HEK293 (cell line): ENCODE results near the gene C17orf107.

Source experiments
- CTCF ChIA-PET: fragments of 350-600 bp; formaldehyde crosslinking; extraction: SDS; loops from one replicate; lab custom pipeline; 2021; ENCODE audit warnings: antibody characterized with exemption; lab: Yijun Ruan, JAX
- POLR2A ChIA-PET: fragments of 300-600 bp; formaldehyde crosslinking; extraction: SDS; loops from one replicate; lab custom pipeline; 2020; ENCODE audit warnings: antibody characterized with exemption, inconsistent platforms; lab: Yijun Ruan, JAX
- H3K27ac ChIP-seq: fragments of 200-500 bp; sonication (Bioruptor generic); 2 replicates; pipeline ENCODE4 v1.5.1; 2014; ENCODE audit warnings: low read depth, low read length, control low read depth, inconsistent platforms; ENCODE audit errors: extremely low read depth
- H3K36me3 ChIP-seq, 2 experiments: fragments of 200-500 bp in 1 of 2; sonication (Bioruptor generic) in 1 of 2; 1 replicate in 1 of 2; 2 replicates in 1 of 2; pipeline ENCODE4 v1.5.1; 2014 to 2017; ENCODE audit warnings: inconsistent platforms in 2 of 2, low read length in 2 of 2; ENCODE audit not compliant: control insufficient read depth in 2 of 2, insufficient read depth in 1 of 2
- H3K4me1 ChIP-seq: fragments of 200-500 bp; sonication (Bioruptor generic); 2 replicates; pipeline ENCODE4 v1.5.1; 2014; ENCODE audit warnings: mild to moderate bottlenecking, low read length, inconsistent platforms; ENCODE audit not compliant: control insufficient read depth, insufficient read depth
- H3K4me3 ChIP-seq: 2 replicates; pipeline ENCODE4 v1.5.1; 2011; ENCODE audit warnings: low read depth, mild to moderate bottlenecking, control low read depth, low read length, moderate library complexity
- H3K9me3 ChIP-seq: fragments of 200-500 bp; sonication (Bioruptor generic); 2 replicates; pipeline ENCODE4 v1.5.1; 2014; ENCODE audit warnings: low read depth, low read length, inconsistent platforms; ENCODE audit not compliant: control insufficient read depth, insufficient read depth
- BCL6B ChIP-seq: fragments of 450-650 bp; formaldehyde crosslinking; IDR thresholded peaks from 2 replicates; pipeline ENCODE4 v1.5.1; 2017; ENCODE audit warnings: missing biosample characterization, missing genetic modification characterization
- INSM2 ChIP-seq: fragments of 450-650 bp; formaldehyde crosslinking; IDR thresholded peaks from 2 replicates; pipeline ENCODE4 v1.5.1; 2016; ENCODE audit warnings: missing biosample characterization, missing genetic modification characterization
- KLF9 ChIP-seq: fragments of 450-650 bp; formaldehyde crosslinking; IDR thresholded peaks from 2 replicates; pipeline ENCODE4 v1.5.1; 2016; ENCODE audit warnings: missing biosample characterization, missing genetic modification characterization, low read depth
- MEIS1 ChIP-seq: sonication (generic); formaldehyde crosslinking; IDR thresholded peaks from 2 replicates; pipeline ENCODE4 v1.8.1; 2022; ENCODE audit warnings: missing genetic modification reagents, mild to moderate bottlenecking, borderline replicate concordance
- MZF1 ChIP-seq: fragments of 450-650 bp; formaldehyde crosslinking; IDR thresholded peaks from 2 replicates; pipeline ENCODE4 v1.5.1; 2017; ENCODE audit warnings: missing biosample characterization, missing genetic modification characterization, borderline replicate concordance
- PRDM1 ChIP-seq: fragments of 450-650 bp; formaldehyde crosslinking; IDR thresholded peaks from 2 replicates; pipeline ENCODE4; 2016; ENCODE audit warnings: missing biosample characterization, missing genetic modification characterization
- ZBTB21 ChIP-seq: fragments of 450-650 bp; formaldehyde crosslinking; IDR thresholded peaks from 2 replicates; pipeline ENCODE4 v1.5.1; 2017; ENCODE audit warnings: missing biosample characterization, missing genetic modification characterization
- ZBTB8A ChIP-seq: fragments of 450-650 bp; formaldehyde crosslinking; IDR thresholded peaks from 2 replicates; pipeline ENCODE4 v1.5.1; 2016; ENCODE audit warnings: missing biosample characterization, missing genetic modification characterization
- ZIC2 ChIP-seq: fragments of 450-650 bp; formaldehyde crosslinking; IDR thresholded peaks from 2 replicates; pipeline ENCODE4 v1.5.1; 2016; ENCODE audit warnings: missing biosample characterization, missing genetic modification characterization
- ZNF341 ChIP-seq: fragments of 450-650 bp; formaldehyde crosslinking; IDR thresholded peaks from 2 replicates; pipeline ENCODE4; 2016; ENCODE audit warnings: low read depth, missing biosample characterization, missing genetic modification characterization
- ZNF350 ChIP-seq: fragments of 450-650 bp; formaldehyde crosslinking; IDR thresholded peaks from 2 replicates; pipeline ENCODE4 v1.5.0; 2017; ENCODE audit warnings: missing biosample characterization, mild to moderate bottlenecking, missing genetic modification characterization
- ZNF600 ChIP-seq: fragments of 450-650 bp; formaldehyde crosslinking; IDR thresholded peaks from 2 replicates; pipeline ENCODE4 v1.5.1; 2016; ENCODE audit warnings: missing biosample characterization, missing genetic modification characterization
- ZNF701 ChIP-seq: fragments of 450-650 bp; formaldehyde crosslinking; IDR thresholded peaks from 2 replicates; pipeline ENCODE4 v1.5.1; 2016; ENCODE audit warnings: missing biosample characterization, missing genetic modification characterization
- ZNF837 ChIP-seq: fragments of 450-650 bp; formaldehyde crosslinking; IDR thresholded peaks from 2 replicates; pipeline ENCODE4 v1.5.1; 2016; ENCODE audit warnings: missing biosample characterization, missing genetic modification characterization
- TF ChIP-seq, protein P1 (sequence below): fragments of 450-650 bp; formaldehyde crosslinking; IDR thresholded peaks from 2 replicates; pipeline ENCODE4 v1.5.1; 2016; ENCODE audit warnings: missing biosample characterization, missing genetic modification characterization
- TF ChIP-seq, protein P2 (sequence below): fragments of 450-650 bp; formaldehyde crosslinking; IDR thresholded peaks from 2 replicates; pipeline ENCODE4 v1.5.1; 2016; ENCODE audit warnings: missing biosample characterization, missing genetic modification characterization
- TF ChIP-seq, protein P3 (sequence below): fragments of 450-650 bp; formaldehyde crosslinking; IDR thresholded peaks from 2 replicates; pipeline ENCODE4 v1.5.1; 2016; ENCODE audit warnings: missing biosample characterization, missing genetic modification characterization

C17orf107 gene

DNA sequence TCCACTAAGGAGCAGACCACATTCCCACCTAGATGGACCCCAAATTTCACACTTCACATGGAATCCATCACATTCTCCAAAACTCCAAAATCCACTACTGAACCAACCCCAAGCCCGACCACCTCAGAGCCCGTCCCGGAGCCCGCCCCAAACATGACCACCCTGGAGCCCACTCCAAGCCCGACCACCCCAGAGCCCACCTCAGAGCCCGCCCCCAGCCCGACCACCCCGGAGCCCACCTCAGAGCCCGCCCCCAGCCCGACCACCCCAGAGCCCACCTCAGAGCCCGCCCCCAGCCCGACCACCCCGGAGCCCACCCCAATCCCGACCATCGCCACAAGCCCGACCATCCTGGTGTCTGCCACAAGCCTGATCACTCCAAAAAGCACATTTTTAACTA, 34.3 kb downstream of the C17orf107 start:
- H3K27ac ChIP-seq = no peak overlapping the region
- ChIA-PET POLR2A (interaction anchor here (0.8 to 1.7 kb wide), 7 partner anchors 10 to 33 kb away, joined by 4 to 9 read pairs (median 7); partner anchors contain the start of genes PFN1 and SPAG7), CTCF (interaction anchor here (0.6 to 1.6 kb wide), 4 partner anchors 22 to 201 kb away, joined by 3 to 7 read pairs (median 4); no protein-coding TSS in a partner anchor)
- H3K4me1 ChIP-seq = peaks cover 2% of the 10 kb centered on the region
- peaks cover 14 to 57% of the 10 kb centered on the region in 2 experiments for H3K36me3 ChIP-seq
- TF ChIP-seq ZNF701 (no peak), ZBTB8A (tag by site-specific recombination) (no peak), ZNF350 (no peak), ZNF837 (tag by site-specific recombination) (no peak)
- TF ChIP-seq, protein P1, sequence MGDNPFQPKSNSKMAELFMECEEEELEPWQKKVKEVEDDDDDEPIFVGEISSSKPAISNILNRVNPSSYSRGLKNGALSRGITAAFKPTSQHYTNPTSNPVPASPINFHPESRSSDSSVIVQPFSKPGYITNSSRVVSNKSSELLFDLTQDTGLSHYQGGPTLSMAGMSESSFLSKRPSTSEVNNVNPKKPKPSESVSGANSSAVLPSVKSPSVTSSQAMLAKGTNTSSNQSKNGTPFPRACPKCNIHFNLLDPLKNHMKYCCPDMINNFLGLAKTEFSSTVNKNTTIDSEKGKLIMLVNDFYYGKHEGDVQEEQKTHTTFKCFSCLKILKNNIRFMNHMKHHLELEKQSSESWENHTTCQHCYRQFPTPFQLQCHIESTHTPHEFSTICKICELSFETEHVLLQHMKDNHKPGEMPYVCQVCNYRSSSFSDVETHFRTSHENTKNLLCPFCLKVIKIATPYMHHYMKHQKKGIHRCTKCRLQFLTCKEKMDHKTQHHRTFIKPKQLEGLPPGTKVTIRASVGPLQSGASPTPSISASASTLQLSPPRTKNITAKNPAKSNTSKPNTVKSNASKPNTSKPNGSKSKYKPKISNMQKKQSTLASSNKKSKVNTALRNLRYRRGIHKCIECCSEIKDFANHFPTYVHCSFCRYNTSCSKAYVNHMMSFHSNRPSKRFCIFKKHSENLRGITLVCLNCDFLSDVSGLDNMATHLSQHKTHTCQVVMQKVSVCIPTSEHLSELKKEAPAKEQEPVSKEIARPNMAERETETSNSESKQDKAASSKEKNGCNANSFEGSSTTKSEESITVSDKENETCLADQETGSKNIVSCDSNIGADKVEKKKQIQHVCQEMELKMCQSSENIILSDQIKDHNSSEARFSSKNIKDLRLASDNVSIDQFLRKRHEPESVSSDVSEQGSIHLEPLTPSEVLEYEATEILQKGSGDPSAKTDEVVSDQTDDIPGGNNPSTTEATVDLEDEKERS = no peak
- H3K9me3 ChIP-seq = no peaks in the 10 kb centered on the region
- no peak overlapping the region for H3K4me3 ChIP-seq

DNA sequence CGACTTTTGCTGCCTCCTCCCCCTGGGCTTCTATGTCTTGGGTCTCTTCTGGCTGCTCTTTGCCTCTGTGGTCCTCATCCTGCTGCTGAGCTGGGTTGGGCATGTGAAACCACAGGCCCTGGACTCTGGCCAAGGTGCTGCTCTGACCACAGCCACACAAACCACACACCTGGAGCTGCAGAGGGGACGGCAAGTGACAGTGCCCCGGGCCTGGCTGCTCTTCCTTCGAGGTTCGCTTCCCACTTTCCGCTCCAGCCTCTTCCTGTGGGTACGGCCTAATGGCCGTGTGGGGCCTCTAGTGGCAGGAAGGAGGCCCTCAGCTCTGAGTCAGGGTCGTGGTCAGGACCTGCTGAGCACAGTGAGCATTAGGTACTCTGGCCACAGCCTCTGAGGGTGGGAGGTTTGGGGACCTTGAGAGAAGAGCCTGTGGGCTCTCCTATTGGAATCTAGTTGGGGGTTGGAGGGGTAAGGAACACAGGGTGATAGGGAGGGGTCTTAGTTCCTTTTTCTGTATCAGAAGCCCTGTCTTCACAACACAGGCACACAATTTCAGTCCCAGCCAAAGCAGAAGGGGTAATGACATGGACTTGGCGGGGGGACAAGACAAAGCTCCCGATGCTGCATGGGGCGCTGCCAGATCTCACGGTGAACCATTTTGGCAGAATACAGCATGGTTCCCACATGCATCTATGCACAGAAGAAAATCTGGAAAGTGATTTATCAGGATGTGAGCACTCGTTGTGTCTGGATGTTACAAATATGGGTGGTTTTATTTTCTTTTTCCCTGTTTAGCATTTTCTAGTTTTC, 35.0 kb downstream of the C17orf107 start:
- Histone ChIP-seq H3K9me3 (no peaks in the 10 kb centered on the region), H3K27ac (peak overlapping the region; percentile 8; the same call in 1 of the 2 replicates), H3K36me3 (peaks cover 14 to 55% of the 10 kb centered on the region in 2 experiments), H3K4me3 (no peak overlapping the region), H3K4me1 (peaks cover 3% of the 10 kb centered on the region)
- CTCF ChIA-PET = interaction anchor here (0.6 to 1.6 kb wide), 6 partner anchors 23 to 202 kb away, joined by 3 to 7 read pairs (median 4); partner anchors contain the start of gene CHRNE
- POLR2A ChIA-PET = interaction anchor here (0.8 to 1.7 kb wide), 7 partner anchors 11 to 33 kb away, joined by 4 to 9 read pairs (median 7); partner anchors contain the start of genes PFN1 and SPAG7
- TF ChIP-seq INSM2 (tag by site-specific recombination) (no peak), BCL6B (no peak), ZIC2 (0 out of 2 replicates have a peak, but pooled peaks have one; percentile 8), MEIS1 (CRISPR knock-in tag) (no peak), MZF1 (tag by site-specific recombination) (no peak), ZBTB21 (tag by site-specific recombination) (no peak), ZNF600 (tag by site-specific recombination) (0 out of 2 replicates have a peak, but pooled peaks have one; percentile 23), KLF9 (tag by site-specific recombination) (no peak), ZNF341 (tag by site-specific recombination) (peak; percentile 55), PRDM1 (tag by site-specific recombination) (0 out of 2 replicates have a peak, but pooled peaks have one; percentile 24)
- TF ChIP-seq, protein P2, sequence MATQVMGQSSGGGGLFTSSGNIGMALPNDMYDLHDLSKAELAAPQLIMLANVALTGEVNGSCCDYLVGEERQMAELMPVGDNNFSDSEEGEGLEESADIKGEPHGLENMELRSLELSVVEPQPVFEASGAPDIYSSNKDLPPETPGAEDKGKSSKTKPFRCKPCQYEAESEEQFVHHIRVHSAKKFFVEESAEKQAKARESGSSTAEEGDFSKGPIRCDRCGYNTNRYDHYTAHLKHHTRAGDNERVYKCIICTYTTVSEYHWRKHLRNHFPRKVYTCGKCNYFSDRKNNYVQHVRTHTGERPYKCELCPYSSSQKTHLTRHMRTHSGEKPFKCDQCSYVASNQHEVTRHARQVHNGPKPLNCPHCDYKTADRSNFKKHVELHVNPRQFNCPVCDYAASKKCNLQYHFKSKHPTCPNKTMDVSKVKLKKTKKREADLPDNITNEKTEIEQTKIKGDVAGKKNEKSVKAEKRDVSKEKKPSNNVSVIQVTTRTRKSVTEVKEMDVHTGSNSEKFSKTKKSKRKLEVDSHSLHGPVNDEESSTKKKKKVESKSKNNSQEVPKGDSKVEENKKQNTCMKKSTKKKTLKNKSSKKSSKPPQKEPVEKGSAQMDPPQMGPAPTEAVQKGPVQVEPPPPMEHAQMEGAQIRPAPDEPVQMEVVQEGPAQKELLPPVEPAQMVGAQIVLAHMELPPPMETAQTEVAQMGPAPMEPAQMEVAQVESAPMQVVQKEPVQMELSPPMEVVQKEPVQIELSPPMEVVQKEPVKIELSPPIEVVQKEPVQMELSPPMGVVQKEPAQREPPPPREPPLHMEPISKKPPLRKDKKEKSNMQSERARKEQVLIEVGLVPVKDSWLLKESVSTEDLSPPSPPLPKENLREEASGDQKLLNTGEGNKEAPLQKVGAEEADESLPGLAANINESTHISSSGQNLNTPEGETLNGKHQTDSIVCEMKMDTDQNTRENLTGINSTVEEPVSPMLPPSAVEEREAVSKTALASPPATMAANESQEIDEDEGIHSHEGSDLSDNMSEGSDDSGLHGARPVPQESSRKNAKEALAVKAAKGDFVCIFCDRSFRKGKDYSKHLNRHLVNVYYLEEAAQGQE (tag by site-specific recombination) = peak; percentile 84
- TF ChIP-seq, protein P3, sequence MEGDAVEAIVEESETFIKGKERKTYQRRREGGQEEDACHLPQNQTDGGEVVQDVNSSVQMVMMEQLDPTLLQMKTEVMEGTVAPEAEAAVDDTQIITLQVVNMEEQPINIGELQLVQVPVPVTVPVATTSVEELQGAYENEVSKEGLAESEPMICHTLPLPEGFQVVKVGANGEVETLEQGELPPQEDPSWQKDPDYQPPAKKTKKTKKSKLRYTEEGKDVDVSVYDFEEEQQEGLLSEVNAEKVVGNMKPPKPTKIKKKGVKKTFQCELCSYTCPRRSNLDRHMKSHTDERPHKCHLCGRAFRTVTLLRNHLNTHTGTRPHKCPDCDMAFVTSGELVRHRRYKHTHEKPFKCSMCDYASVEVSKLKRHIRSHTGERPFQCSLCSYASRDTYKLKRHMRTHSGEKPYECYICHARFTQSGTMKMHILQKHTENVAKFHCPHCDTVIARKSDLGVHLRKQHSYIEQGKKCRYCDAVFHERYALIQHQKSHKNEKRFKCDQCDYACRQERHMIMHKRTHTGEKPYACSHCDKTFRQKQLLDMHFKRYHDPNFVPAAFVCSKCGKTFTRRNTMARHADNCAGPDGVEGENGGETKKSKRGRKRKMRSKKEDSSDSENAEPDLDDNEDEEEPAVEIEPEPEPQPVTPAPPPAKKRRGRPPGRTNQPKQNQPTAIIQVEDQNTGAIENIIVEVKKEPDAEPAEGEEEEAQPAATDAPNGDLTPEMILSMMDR (tag by site-specific recombination) = peak; percentile 63
